Hematopoietic multipotent progenitor cell treated with erythropoietin and hydrocortisone succinate and interleukin-3 and kit ligand, for 17 days (in vitro differentiated cells): ENCODE results near the gene ABHD1.

Experiments
- DNase-seq: peaks from one replicate; pipeline ENCODE4 v3.0.0-alpha.2; 2015; ENCODE audit warnings: low spot score

ABHD1 gene

GRCh38 chr2:27086724-27087593, 36.7 kb upstream of the ABHD1 start, which contains the start of gene KHK:
Gene KHK, plus strand, starts transcription at chr2:27086772. Its CDS starts 488 bp downstream, at chr2:27087260.
- no peak for DNase-seq

- DNase-seq, result no peak
Measured at GRCh38 chr2:27087823-27088410, 35.7 kb upstream of the ABHD1 start.

- DNase-seq, result no peak
Measured at GRCh38 chr2:27088634-27089033, 35.0 kb upstream of the ABHD1 start.

- no peak for DNase-seq
Measured at GRCh38 chr2:27089111-27089954, 34.3 kb upstream of the ABHD1 start.

GRCh38 chr2:27091746-27092695, 31.6 kb upstream of the ABHD1 start:
- DNase-seq, result no peak

GRCh38 chr2:27092696-27093429, 30.8 kb upstream of the ABHD1 start:
- DNase-seq, result no peak

- DNase-seq, result no peak
Measured at GRCh38 chr2:27093430-27094352, 29.9 kb upstream of the ABHD1 start.

- DNase-seq, result no peak
Measured at GRCh38 chr2:27094353-27094984, 29.1 kb upstream of the ABHD1 start.

GRCh38 chr2:27095427-27095744, 28.2 kb upstream of the ABHD1 start:
- no peak for DNase-seq

GRCh38 chr2:27095745-27096651, 27.6 kb upstream of the ABHD1 start:
- DNase-seq, result peak; percentile 29

GRCh38 chr2:27096748-27097297, 26.8 kb upstream of the ABHD1 start:
- DNase-seq, result no peak

GRCh38 chr2:27097341-27097740, 26.3 kb upstream of the ABHD1 start:
- no peak for DNase-seq

- no peak for DNase-seq
Measured at GRCh38 chr2:27099334-27099955, 24.2 kb upstream of the ABHD1 start.

- no peak for DNase-seq
Measured at GRCh38 chr2:27100036-27100435, 23.6 kb upstream of the ABHD1 start.

GRCh38 chr2:27102329-27102728, 21.3 kb upstream of the ABHD1 start:
- DNase-seq, result no peak

GRCh38 chr2:27105981-27106380, 17.6 kb upstream of the ABHD1 start:
- DNase-seq, result no peak

- DNase-seq, result no peak
Measured at GRCh38 chr2:27108221-27108620, 15.4 kb upstream of the ABHD1 start.
